GM18520 (cell line): ENCODE data around the gene GCK.
"Not testable (repeated sequence)": the region's sequence is repeated elsewhere in the genome, so short reads cannot be mapped to it uniquely, and the experiment has no call there.

ENCODE experiments used
- ATAC-seq: cut with Tn5 transposase; IDR thresholded peaks from one replicate; pipeline ENCODE4 v1.9.1; 2021; ENCODE audit not compliant: unreplicated experiment

GCK gene

GRCh38 chr7:44210107-44210506 is 20.9 kb upstream of the GCK start:
- no peak for ATAC-seq

- ATAC-seq: no peak
Measured at GRCh38 chr7:44208085-44208484, 18.8 kb upstream of the GCK start.

- no peak for ATAC-seq
Measured at GRCh38 chr7:44206008-44206407, 16.8 kb upstream of the GCK start.

GRCh38 chr7:44201813-44202212 is 12.6 kb upstream of the GCK start:
- no peak for ATAC-seq

- ATAC-seq: peak; percentile 97
Measured at GRCh38 chr7:44200699-44201461, 11.6 kb upstream of the GCK start, which contains the start of gene YKT6. Gene YKT6, plus strand, starts transcription at chr7:44200978. Its CDS starts 158 bp downstream, at chr7:44201136.

GRCh38 chr7:44200163-44200562 is 10.9 kb upstream of the GCK start:
- not testable (repeated sequence) for ATAC-seq

GRCh38 chr7:44197474-44197873 is 8.2 kb upstream of the GCK start:
- no peak for ATAC-seq

- no peak for ATAC-seq
Measured at GRCh38 chr7:44196450-44196872, 7.2 kb upstream of the GCK start.

GRCh38 chr7:44195889-44196288 is 6.7 kb upstream of the GCK start:
- ATAC-seq: no peak

GRCh38 chr7:44194562-44195145 is 5.4 kb upstream of the GCK start:
- ATAC-seq: no peak

GRCh38 chr7:44194069-44194468 is 4.8 kb upstream of the GCK start:
- no peak for ATAC-seq

GRCh38 chr7:44193011-44193802 is 4.0 kb upstream of the GCK start:
- ATAC-seq: no peak

GRCh38 chr7:44191171-44191570 is 1.9 kb upstream of the GCK start:
- ATAC-seq: no peak

GRCh38 chr7:44189993-44190872 is 994 bp upstream of the GCK start:
- ATAC-seq: no peak

- ATAC-seq: no peak
Measured at GRCh38 chr7:44188480-44189225, 586 bp downstream of the GCK start.

GRCh38 chr7:44187636-44188416 is 1.4 kb downstream of the GCK start:
- no peak for ATAC-seq

- ATAC-seq: no peak
Measured at GRCh38 chr7:44186736-44187135, 2.5 kb downstream of the GCK start.

GRCh38 chr7:44185729-44186128 is 3.5 kb downstream of the GCK start:
- no peak for ATAC-seq

- ATAC-seq: no peak
Measured at GRCh38 chr7:44184873-44185446, 4.3 kb downstream of the GCK start.
